GM10266 (cell line): ENCODE data around the gene MYH9.

ENCODE experiments used
- DNase-seq: peaks from one replicate; pipeline ENCODE4 v3.0.0; 2012; ENCODE audit errors: extremely low spot score
- CTCF ChIP-seq: IDR thresholded peaks from 2 replicates; pipeline ENCODE4 v1.5.1; 2012; ENCODE audit warnings: mild to moderate bottlenecking, low read depth; ENCODE audit not compliant: control insufficient read depth, insufficient read depth; ENCODE audit errors: missing control alignments

The MYH9 gene

GRCh38 chr22:36347094-36347493, 40.7 kb downstream of the MYH9 start:
- TF ChIP-seq CTCF, result no peak
- no peak for DNase-seq

GRCh38 chr22:36344106-36344827, 43.5 kb downstream of the MYH9 start:
- no peak for TF ChIP-seq CTCF
- no peak for DNase-seq

- no peak for DNase-seq
- TF ChIP-seq CTCF, result no peak
Observed at GRCh38 chr22:36343720-36344105, 44.1 kb downstream of the MYH9 start.

GRCh38 chr22:36343070-36343719, 44.6 kb downstream of the MYH9 start:
- no peak for DNase-seq
- no peak for TF ChIP-seq CTCF

- no peak for TF ChIP-seq CTCF
- DNase-seq, result no peak
Observed at GRCh38 chr22:36341640-36342041, 46.1 kb downstream of the MYH9 start.

- no peak for TF ChIP-seq CTCF
- no peak for DNase-seq
Observed at GRCh38 chr22:36340621-36341020, 47.1 kb downstream of the MYH9 start.
